Measurements from ENCODE around the gene RAB40C. TPM values are rescaled to one million over a fixed set of nuclear protein-coding genes. Genes with fewer than 3 reads are reported as not detected.

The RAB40C gene
- total and polyA plus RNA-seq, 3 donors from 2014 or later: 27.6 to 51.2 (median 47.9) TPM

- Histone ChIP-seq H3K36me3 (ENCODE audit: low read depth, missing control alignments) (no peaks in the 10 kb centered on the region), H3K4me1 (peaks cover 51% of the 10 kb centered on the region), H3K4me3 (no peak overlapping the region), H3K9me3 (no peaks in the 10 kb centered on the region), H3K27me3 (no peaks in the 10 kb centered on the region), H3K27ac (no peak overlapping the region)
- DNase-seq: no peak
- TF ChIP-seq CTCF (IDR thresholded peaks at IDR 0.05): no peak
- no peak for TF ChIP-seq POLR2A (IDR thresholded peaks at IDR 0.05)
- intact Hi-C loops (cut with DNase I; ENCODE audit: low total_unique reads): no loop called here
- 37 to 46% methylated on average over 14 to 33 of the region's 35 CpGs for whole genome bisulfite sequencing, 2 donors
Measured at GRCh38 chr16:565419-566330, 24.2 kb upstream of the RAB40C start.

GRCh38 chr16:566475-567372, 23.1 kb upstream of the RAB40C start, which contains the start of gene NHLRC4:
TSS of gene NHLRC4 (plus strand) at chr16:567005. CDS start at chr16:568048, 1,043 bp downstream.
- intact Hi-C loops (cut with DNase I; ENCODE audit: low total_unique reads): no loop called here
- Histone ChIP-seq H3K4me3 (no peak within 1 kb of the TSS), H3K4me1 (peaks cover 53% of the 10 kb centered on the region), H3K27me3 (no peaks in the 10 kb centered on the region), H3K9me3 (no peaks in the 10 kb centered on the region), H3K36me3 (ENCODE audit: low read depth, missing control alignments) (no peaks in the 10 kb centered on the region), H3K27ac (peak within 1 kb of the TSS; percentile 29 to 71)
- peak; percentile 92 for DNase-seq
- 12 to 36% methylated on average over 19 to 26 of the region's 26 CpGs for WGBS, 2 donors
- no peak for TF ChIP-seq CTCF (IDR thresholded peaks at IDR 0.05)
- no peak for TF ChIP-seq POLR2A (IDR thresholded peaks at IDR 0.05)

- Histone ChIP-seq H3K9me3 (no peaks in the 10 kb centered on the region), H3K36me3 (ENCODE audit: low read depth, missing control alignments) (no peaks in the 10 kb centered on the region), H3K4me1 (peaks cover 53% of the 10 kb centered on the region), H3K4me3 (no peak overlapping the region), H3K27ac (peak overlapping the region; percentile 29 to 71), H3K27me3 (no peaks in the 10 kb centered on the region)
- 63 to 67% methylated on average over 2 to 34 of the region's 35 CpGs for WGBS, 2 donors
- intact Hi-C loops (cut with DNase I; ENCODE audit: low total_unique reads): no loop called here
- TF ChIP-seq CTCF (IDR thresholded peaks at IDR 0.05): no peak
- TF ChIP-seq POLR2A (IDR thresholded peaks at IDR 0.05): no peak
- no peak for DNase-seq
Measured at GRCh38 chr16:567373-568256, 22.3 kb upstream of the RAB40C start.
